ENCODE results near the gene GRIP1.

The GRIP1 gene

GRCh38 chr12:66668311-66668710 is 10.6 kb downstream of the GRIP1 start:
- no peak overlapping the region for H3K27ac ChIP-seq (replicated peaks)
- H3K4me3 ChIP-seq (replicated peaks; ENCODE audit: insufficient read depth, low read length) = no peak overlapping the region
- no peak for DNase-seq (ENCODE audit: low read depth in 1 of 2, low spot score in 1 of 2)
- TF ChIP-seq SPI1 (IDR thresholded peaks at IDR 0.05; ENCODE audit: borderline replicate concordance, low read depth) (no peak), CTCF (IDR thresholded peaks at IDR 0.05; ENCODE audit: insufficient read depth, low read length) (no peak), REST (IDR thresholded peaks at IDR 0.05; ENCODE audit: insufficient replicate concordance, low read depth) (no peak), POLR2AphosphoS5 (IDR thresholded peaks at IDR 0.05; ENCODE audit: low read depth) (no peak), GABPA (IDR thresholded peaks at IDR 0.05; ENCODE audit: low read depth) (no peak)
- peaks cover 5% of the 10 kb centered on the region for H3K27me3 ChIP-seq (ENCODE audit: insufficient read depth, poor library complexity, severe bottlenecking)

- peaks cover 5% of the 10 kb centered on the region for H3K27me3 ChIP-seq (ENCODE audit: insufficient read depth, poor library complexity, severe bottlenecking)
- no peak overlapping the region for H3K4me3 ChIP-seq (replicated peaks; ENCODE audit: insufficient read depth, low read length)
- DNase-seq (ENCODE audit: low read depth in 1 of 2, low spot score in 1 of 2) = no peak
- H3K27ac ChIP-seq (replicated peaks) = no peak overlapping the region
- no peak for TF ChIP-seq GABPA (IDR thresholded peaks at IDR 0.05; ENCODE audit: low read depth)
- no peak for TF ChIP-seq SPI1 (IDR thresholded peaks at IDR 0.05; ENCODE audit: borderline replicate concordance, low read depth)
- no peak for TF ChIP-seq REST (IDR thresholded peaks at IDR 0.05; ENCODE audit: insufficient replicate concordance, low read depth)
- no peak for TF ChIP-seq POLR2AphosphoS5 (IDR thresholded peaks at IDR 0.05; ENCODE audit: low read depth)
- no peak for TF ChIP-seq CTCF (IDR thresholded peaks at IDR 0.05; ENCODE audit: insufficient read depth, low read length)
Measured at GRCh38 chr12:66667906-66668305, 11.0 kb downstream of the GRIP1 start.

- H3K27ac ChIP-seq (replicated peaks) = no peak overlapping the region
- DNase-seq (ENCODE audit: low read depth in 1 of 2, low spot score in 1 of 2) = no peak
- no peak overlapping the region for H3K4me3 ChIP-seq (replicated peaks; ENCODE audit: insufficient read depth, low read length)
- peaks cover 5% of the 10 kb centered on the region for H3K27me3 ChIP-seq (ENCODE audit: insufficient read depth, poor library complexity, severe bottlenecking)
- TF ChIP-seq REST (IDR thresholded peaks at IDR 0.05; ENCODE audit: insufficient replicate concordance, low read depth) (no peak), SPI1 (IDR thresholded peaks at IDR 0.05; ENCODE audit: borderline replicate concordance, low read depth) (no peak), CTCF (IDR thresholded peaks at IDR 0.05; ENCODE audit: insufficient read depth, low read length) (no peak)
Measured at GRCh38 chr12:66666481-66666880, 12.4 kb downstream of the GRIP1 start.
